ENCODE results near the gene SCMH1. TPM values are rescaled to one million over a fixed set of nuclear protein-coding genes. Genes with fewer than 3 reads are reported as not detected.

The SCMH1 gene
- total RNA-seq, 2 donors from 2014 or later, result 16.4 to 18.3 TPM

GRCh38 chr1:41108696-41109275 lies 133.3 kb downstream of the SCMH1 start:
- Mint-ChIP-seq H3K27me3 (ENCODE audit: insufficient read depth) (no peaks in the 10 kb centered on the region), H3K27ac (no peak overlapping the region), H3K4me3 (no peak overlapping the region), H3K36me3 (ENCODE audit: low read depth) (peaks cover 6% of the 10 kb centered on the region), H3K9me3 (no peaks in the 10 kb centered on the region), H3K4me1 (peaks cover 2% of the 10 kb centered on the region)
- DNase-seq, result no peak
- H3K9ac ChIP-seq (ENCODE audit: extremely low read depth, low read length, poor library complexity, severe bottlenecking), result no peak overlapping the region
- WGBS, 2 experiments (ENCODE audit: insufficient coverage in 1 of 2, insufficient read length in 1 of 2), result 94% methylated on average over 1 of the region's 1 CpG; no CpG with 5 or more reads in 1 of the 2 experiments
- H3K4me1 ChIP-seq (ENCODE audit: control insufficient read depth, insufficient read depth, low read length), result no peaks in the 10 kb centered on the region
- H3K9me3 ChIP-seq (ENCODE audit: control insufficient read depth, low read length), result no peaks in the 10 kb centered on the region
- no peak overlapping the region for H3K27ac ChIP-seq (ENCODE audit: low read depth, low read length)
- H3K27me3 ChIP-seq (ENCODE audit: control insufficient read depth, insufficient read depth, low read length, poor library complexity, severe bottlenecking), result no peaks in the 10 kb centered on the region
- H3K4me3 ChIP-seq (ENCODE audit: low read length), result no peak overlapping the region
- no peak for TF ChIP-seq CTCF (conservative IDR thresholded peaks at IDR 0.05)
- peaks cover 4% of the 10 kb centered on the region for H3K36me3 ChIP-seq (ENCODE audit: control insufficient read depth, insufficient read depth, low read length)

GRCh38 chr1:41103766-41104165 lies 138.3 kb downstream of the SCMH1 start:
- H3K27me3 Mint-ChIP-seq (ENCODE audit: insufficient read depth), result no peaks in the 10 kb centered on the region
- H3K9me3 ChIP-seq (ENCODE audit: control insufficient read depth, low read length), result no peaks in the 10 kb centered on the region
- no peak for DNase-seq
- H3K36me3 ChIP-seq (ENCODE audit: control insufficient read depth, insufficient read depth, low read length), result no peaks in the 10 kb centered on the region
- H3K4me3 ChIP-seq (ENCODE audit: low read length), result no peak overlapping the region
- H3K9me3 Mint-ChIP-seq, result no peaks in the 10 kb centered on the region
- H3K36me3 Mint-ChIP-seq (ENCODE audit: low read depth), result peaks cover 4% of the 10 kb centered on the region
- peaks cover 2% of the 10 kb centered on the region for H3K4me1 Mint-ChIP-seq
- TF ChIP-seq CTCF (conservative IDR thresholded peaks at IDR 0.05), result no peak
- WGBS, 2 experiments (ENCODE audit: insufficient coverage in 1 of 2, insufficient read length in 1 of 2), result 65 to 84% methylated on average over 2 to 4 of the region's 4 CpGs
- no peak overlapping the region for H3K4me3 Mint-ChIP-seq
- no peak overlapping the region for H3K27ac ChIP-seq (ENCODE audit: low read depth, low read length)
- H3K9ac ChIP-seq (ENCODE audit: extremely low read depth, low read length, poor library complexity, severe bottlenecking), result no peak overlapping the region
- H3K27ac Mint-ChIP-seq, result no peak overlapping the region
- no peaks in the 10 kb centered on the region for H3K4me1 ChIP-seq (ENCODE audit: control insufficient read depth, insufficient read depth, low read length)
- no peaks in the 10 kb centered on the region for H3K27me3 ChIP-seq (ENCODE audit: control insufficient read depth, insufficient read depth, low read length, poor library complexity, severe bottlenecking)

DNA sequence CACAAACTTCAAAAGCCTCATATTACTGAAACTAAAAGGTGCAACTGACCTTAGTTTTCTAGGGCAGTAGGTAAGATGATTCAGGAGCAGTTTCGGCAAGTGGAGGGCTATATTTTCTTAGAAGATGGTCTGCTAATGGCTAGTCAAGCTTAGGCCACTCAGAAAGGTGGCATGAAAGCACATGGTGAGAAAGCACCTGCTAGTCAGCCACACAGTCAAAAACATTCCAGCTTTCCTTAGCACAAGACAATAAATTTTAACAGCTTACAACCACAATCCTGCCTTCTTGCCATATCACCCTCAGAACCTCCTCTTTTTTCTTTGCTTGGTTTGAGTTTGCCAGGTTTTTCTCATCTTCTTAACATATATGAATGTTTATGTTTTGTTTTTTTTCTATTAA lies 139.5 kb downstream of the SCMH1 start:
- Mint-ChIP-seq H3K27me3 (ENCODE audit: insufficient read depth) (no peaks in the 10 kb centered on the region), H3K4me3 (no peak overlapping the region), H3K9me3 (no peaks in the 10 kb centered on the region), H3K4me1 (peaks cover 2% of the 10 kb centered on the region), H3K36me3 (ENCODE audit: low read depth) (peaks cover 4% of the 10 kb centered on the region), H3K27ac (no peak overlapping the region)
- H3K36me3 ChIP-seq (ENCODE audit: control insufficient read depth, insufficient read depth, low read length), result no peaks in the 10 kb centered on the region
- H3K9me3 ChIP-seq (ENCODE audit: control insufficient read depth, low read length), result no peaks in the 10 kb centered on the region
- 90% methylated on average over 1 of the region's 1 CpG; no CpG with 5 or more reads in 1 of the 2 experiments for WGBS, 2 experiments (ENCODE audit: insufficient coverage in 1 of 2, insufficient read length in 1 of 2)
- H3K27me3 ChIP-seq (ENCODE audit: control insufficient read depth, insufficient read depth, low read length, poor library complexity, severe bottlenecking), result no peaks in the 10 kb centered on the region
- no peak overlapping the region for H3K9ac ChIP-seq (ENCODE audit: extremely low read depth, low read length, poor library complexity, severe bottlenecking)
- no peak overlapping the region for H3K4me3 ChIP-seq (ENCODE audit: low read length)
- no peaks in the 10 kb centered on the region for H3K4me1 ChIP-seq (ENCODE audit: control insufficient read depth, insufficient read depth, low read length)
- TF ChIP-seq CTCF (conservative IDR thresholded peaks at IDR 0.05), result no peak
- no peak for DNase-seq
- H3K27ac ChIP-seq (ENCODE audit: low read depth, low read length), result no peak overlapping the region
